HG03060 (cell line): Measurements from ENCODE around the gene ANGPTL2.

Source experiments
- ATAC-seq: cut with Tn5 transposase; IDR thresholded peaks from one replicate; pipeline ENCODE4 v1.9.1; 2021; ENCODE audit warnings: low read depth, moderate number of reproducible peaks; ENCODE audit not compliant: unreplicated experiment

ANGPTL2 gene

GRCh38 chr9:127081250-127082185, 40.9 kb downstream of the ANGPTL2 start:
- no peak for ATAC-seq

GRCh38 chr9:127079446-127080140, 42.8 kb downstream of the ANGPTL2 start:
- ATAC-seq: no peak

DNA sequence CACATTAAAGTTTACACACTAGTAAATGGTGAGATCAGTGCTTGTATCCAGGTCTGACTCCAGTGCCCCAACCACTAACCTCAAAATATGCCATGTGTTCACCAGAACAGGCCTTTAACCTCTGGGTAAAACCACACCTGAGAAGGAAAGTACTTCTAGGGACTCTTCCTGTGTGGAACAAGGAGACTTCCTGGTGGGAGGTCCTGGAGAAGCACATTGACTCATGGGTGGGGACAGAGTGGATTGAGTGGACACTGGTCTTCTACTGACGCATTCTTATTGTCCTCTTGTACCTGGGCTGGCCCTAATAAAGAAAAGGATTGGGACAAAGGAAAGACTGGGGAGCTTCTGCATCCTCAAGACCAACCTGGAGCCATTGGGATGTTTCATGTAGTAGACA, 43.4 kb downstream of the ANGPTL2 start:
- no peak for ATAC-seq

DNA sequence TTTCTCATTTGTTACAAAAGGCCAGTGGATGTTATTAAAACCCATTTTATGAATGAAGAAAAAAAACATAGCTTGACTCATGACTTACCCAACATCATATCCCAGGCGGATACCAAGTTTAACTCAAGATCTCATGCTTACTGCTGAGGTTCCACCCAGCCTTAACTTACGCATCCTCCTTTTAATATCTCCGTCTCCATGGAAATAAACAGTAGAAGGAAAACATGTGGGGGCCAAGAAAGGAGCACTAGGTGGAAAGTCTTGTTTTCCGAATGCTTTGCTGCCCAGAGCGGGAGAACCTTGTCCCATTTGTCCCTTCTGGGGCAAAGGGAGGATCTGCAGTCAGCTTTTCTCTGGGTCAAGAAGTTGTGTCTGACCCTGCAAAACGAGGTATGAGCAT, 44.1 kb downstream of the ANGPTL2 start:
- no peak for ATAC-seq

- no peak for ATAC-seq
Observed at GRCh38 chr9:127077644-127077946, 44.8 kb downstream of the ANGPTL2 start.

DNA sequence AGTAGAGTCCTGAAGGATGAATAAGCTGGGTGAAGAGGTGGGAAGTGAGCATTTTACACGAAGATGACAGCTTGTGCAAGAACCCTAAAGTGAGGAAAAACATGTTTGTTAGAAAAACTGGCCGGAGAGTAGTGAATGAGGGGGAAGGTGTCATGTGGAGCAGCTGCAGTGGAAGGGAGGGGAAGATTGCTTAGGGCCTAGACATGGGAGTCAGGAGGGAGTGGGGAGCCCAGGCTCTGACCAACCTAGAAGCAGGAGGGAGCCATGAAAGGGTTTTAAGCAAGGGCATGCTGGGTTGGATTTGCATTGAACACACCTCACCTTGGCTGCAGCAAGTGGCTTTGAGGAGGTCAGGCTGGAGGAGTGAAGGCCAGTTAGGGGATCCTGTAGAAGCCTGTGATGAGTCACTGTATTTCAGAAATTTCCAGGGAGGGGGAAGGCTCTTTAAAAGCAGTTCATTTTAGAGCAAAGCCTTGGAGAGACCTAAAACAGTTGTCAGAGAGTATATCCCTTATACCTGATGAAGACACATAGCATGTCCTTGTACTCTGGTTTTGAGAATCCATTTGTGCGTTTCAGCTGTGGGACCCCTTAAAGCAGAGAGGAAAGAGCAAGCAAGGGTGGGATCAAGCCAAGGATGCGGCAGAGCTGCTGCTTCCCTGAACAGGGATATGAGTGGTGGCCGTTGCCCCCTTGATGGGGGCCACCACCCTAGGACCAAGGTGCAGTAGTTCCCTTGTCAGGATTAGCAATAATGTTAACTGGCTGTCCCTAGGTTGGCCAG, 45.4 kb downstream of the ANGPTL2 start:
- ATAC-seq: no peak

DNA sequence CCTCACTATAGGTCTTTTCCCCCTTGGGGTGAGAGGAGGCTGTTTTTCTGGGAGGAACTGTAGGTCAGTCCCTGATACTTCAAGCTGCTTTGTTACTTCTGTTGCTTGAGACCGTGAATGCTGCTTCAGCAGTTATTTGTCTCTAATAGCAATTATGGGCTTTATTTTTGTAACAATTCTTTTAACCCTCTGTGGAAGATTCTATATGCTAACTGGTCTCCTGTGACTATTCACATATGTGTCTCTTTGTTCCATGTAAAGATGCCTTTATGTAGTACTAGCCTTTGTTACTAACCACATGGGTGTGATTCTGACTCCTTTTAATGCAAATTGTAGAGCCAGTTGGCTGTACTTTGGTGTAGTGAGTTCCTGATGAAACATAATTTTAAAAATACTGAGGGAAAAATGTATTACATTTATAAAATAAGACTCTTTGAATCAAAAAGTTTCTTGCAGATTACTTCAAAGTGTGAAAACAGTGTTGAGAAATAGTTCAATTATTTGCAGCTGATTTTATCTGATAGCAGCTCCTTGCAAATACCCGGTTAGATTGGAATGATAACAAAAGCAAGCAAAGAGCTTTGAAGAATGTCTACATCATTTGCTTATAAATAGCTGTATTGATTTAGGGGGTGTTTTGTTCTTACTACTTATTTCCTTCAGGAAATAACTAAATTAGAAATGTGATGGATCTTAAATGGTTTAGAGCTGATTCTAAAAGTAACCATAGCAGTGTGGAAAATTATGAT, 46.6 kb downstream of the ANGPTL2 start:
- ATAC-seq: no peak

DNA sequence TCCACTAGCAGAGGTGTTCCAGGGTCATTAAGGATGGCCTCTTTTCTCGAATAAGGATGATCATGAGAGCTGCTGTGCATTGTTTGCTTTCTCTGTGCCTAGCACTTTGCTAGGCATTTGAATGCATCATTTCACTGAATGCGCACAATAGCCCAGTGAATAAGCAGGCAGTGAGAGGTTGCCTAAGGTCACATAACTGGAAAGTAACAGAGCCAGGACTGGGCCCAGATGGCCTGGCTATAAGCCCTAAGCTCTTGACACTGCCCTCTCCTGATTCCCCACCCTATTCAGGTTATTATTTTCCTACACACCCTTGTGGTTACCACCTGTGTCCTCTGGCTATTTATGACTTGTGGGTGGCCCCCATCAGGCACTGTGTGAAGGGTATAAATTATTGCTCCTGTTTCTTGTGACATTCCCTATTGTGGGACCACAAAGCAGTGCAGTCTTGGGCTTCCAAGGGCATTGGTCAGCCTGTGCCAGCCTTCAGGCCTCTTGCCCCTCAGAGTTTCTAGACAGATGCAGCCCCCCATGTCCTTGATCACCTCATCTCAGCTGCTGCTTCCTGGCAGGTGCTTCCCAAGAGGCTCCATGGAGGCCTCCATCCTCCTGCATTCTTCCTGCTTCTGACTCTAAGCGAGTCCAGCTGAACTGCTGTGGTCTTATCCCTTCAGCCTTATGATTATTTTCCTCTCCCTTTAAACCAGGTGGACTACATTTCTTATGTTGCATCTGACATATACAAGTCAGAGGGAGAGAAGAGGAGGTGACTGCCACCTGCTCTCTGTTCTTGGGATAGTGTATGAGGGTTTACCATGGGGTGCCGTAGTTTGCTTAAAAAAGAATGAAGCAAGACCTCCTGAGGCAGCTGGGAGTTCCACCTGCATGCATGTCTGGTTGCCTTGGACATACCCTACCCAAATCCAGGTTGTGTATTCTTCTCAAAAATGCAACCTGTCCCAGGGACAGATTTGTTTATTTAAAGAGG, 47.6 kb downstream of the ANGPTL2 start:
- no peak for ATAC-seq

DNA sequence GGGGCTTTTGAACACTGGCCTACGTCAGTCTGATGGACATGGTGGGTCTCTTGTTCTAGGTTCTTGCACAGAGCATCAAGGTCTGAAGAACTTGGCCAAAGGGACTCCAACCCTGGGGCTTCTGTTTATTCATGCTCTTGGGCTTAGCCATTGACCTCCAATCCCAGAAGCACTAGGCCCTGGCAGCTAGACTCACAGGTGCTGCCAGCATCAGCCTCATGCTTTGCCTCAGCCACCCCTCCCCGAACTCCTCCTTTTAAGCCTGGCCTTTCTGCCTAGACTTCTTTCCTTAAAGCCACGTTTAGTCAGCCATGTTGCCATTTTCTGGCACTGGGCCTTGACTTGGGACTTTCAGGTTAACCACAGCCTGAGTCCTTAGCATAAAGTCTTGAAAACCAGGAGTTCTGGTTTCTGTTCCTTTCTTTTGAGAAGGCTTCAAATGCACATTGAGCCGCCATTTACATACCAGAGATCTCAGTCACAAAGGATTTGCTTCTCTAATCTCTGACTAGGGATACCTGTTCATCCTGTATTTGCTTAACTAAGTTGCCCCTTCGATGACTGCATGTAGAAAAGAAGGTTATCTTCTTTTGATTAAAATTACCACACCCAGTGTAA, 54.7 kb downstream of the ANGPTL2 start:
- ATAC-seq: no peak

DNA sequence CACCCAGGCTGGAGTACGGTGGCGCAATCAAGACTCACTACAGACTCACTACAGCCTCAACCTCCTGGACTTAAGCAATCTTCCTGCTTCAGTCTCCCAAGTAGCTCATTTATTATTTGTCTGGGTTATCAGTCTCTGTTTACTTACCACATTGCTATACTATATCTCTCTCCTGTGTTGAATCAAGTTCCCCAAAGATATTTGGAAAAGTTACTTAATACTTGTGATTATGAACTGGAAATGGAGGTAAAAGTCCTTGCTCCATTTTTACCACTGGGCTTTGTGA, 55.6 kb downstream of the ANGPTL2 start:
- no peak for ATAC-seq

DNA sequence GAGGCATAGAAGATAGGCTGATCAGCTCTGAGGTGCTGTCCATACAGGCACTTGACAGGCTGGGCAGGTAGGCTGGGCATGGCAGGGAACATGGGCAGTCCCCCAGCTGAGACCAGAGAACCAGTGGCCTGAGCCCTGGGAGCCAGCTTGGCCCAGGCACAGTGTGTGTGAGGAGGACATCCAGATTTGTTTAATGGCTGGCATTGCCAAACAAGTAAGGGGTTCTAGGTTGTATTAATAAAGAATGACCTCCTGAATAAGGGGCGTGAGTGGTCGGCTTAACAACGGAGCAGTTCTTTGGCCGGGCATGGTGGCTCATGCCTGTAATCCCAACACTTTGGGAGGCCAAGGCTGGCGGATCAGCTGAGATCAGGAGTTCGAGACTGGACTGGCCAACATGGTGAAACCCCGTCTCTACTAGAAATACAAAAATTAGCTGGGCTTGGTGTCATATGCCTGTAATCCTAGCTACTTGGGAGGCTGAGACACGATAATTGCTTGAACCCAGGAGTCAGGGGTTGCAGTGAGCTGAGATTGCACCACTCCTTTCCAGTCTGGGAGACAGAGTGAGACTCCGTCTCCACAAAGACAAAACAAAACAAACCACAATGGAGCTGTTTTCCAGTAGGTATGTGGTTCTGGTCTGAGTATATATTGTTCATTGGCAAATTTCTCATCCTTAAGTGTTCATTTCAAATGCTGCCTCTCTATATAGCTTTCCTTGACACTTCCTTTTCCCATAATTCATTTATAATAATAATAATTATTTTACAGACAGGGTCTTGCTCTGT, 56.2 kb downstream of the ANGPTL2 start:
- no peak for ATAC-seq

DNA sequence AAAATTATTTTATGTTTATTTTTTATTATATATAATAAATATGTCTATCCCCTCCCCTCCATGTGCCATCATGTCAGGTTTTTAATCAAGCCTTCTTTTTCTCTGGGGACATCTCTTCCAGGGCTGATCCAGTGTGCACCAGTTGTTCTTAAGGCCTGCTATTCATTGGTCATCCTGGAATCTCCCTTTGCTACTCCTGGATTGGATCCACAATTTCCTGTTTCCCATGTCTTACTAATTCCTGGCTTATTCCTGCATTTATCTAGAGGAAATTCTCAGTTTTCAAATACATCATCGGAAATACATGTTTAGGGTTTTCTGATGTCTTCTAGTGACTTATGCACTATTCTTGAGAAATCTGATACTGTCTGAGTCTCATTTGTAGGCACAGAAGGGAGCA, 56.8 kb downstream of the ANGPTL2 start:
- no peak for ATAC-seq

DNA sequence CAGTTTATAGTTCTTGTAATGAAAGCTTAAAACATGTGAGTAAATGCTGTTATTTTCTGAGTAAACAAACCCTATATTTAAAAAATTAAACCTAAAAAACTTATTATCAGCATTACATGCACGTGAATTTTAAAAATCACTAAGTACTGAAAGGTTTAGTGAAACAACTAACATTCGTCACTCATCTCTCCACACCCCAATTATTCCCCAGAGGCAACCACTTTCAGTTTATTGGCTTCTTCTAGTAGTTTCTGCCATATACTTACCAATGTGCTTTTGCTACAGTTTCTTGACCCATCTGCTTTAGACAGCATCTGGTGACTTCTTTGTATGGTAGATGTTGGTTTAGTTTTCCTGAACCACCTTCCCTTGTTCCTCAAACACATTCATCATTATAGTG, 58.1 kb downstream of the ANGPTL2 start:
- ATAC-seq: no peak

DNA sequence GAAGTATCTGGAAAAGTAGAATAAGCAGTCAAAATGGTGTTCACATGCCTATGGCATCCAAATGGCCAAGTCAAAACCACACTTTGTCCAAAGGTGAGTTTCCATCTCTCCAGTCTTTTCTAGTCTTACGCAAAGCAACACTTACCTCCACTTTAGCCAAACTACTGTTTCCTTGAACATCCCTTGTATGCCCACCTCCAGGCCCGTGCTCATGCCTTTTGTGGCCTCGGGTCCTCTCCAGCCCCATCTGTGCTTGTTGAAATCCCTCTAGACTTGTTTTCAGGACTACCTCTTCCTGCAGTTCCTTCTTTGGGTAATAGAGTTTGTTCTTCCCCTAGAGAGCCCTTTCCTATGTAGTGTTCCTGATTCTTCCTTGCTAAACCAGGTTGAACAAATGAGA, 61.0 kb downstream of the ANGPTL2 start:
- no peak for ATAC-seq

- ATAC-seq: no peak
Observed at GRCh38 chr9:127059765-127060361, 62.6 kb downstream of the ANGPTL2 start.

DNA sequence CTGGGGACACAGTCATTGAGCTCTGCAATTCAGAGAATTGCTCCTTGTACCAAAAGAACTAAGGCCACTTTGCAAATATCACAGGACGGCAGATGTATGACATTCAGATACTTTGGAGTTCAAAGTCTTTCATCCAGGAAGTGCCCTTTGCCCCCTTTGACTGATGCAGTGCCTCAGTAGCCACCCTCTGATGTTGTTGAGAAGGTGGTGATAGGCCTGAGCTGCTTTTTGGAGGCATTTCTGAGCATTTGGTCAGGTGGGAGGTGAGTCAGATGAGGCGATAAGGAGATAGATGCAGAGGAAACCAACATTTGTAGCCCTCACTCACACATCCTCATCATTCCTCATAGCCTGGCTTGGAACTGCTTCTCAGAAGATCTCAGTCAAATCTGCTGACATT, 63.4 kb downstream of the ANGPTL2 start:
- no peak for ATAC-seq

DNA sequence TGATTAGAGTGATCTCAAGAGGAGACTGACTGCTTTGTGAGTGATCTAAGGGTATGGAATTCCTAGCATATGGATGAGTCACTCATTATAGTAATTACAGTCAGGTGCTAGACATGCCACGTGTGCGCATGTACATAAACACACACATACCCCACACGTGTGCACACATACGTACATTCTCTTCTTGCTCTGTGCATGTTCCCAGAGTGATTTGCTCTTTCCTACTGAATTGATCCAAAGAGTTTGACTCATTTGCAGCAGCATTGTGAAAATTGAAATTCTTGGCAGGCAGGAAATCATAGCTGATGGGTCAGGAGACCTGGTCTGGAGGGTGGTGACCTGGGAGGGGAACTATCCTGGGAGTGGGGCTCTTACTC, 63.8 kb downstream of the ANGPTL2 start:
- ATAC-seq: no peak

GRCh38 chr9:127058011-127058644, 64.3 kb downstream of the ANGPTL2 start:
- ATAC-seq: no peak
